PC-3 (cell line): ENCODE data around the gene GRHL3. TPM values are rescaled to one million over a fixed set of nuclear protein-coding genes. Genes with fewer than 3 reads are reported as not detected.

ENCODE experiments used
- ATAC-seq: fragments of 200-7000 bp; cut with Tn5 transposase; 2 replicates; pipeline ENCODE4 v1.9.1; 2020; ENCODE audit warnings: mild to moderate bottlenecking, moderate library complexity
- BruUV-seq: library from RNA; stranded (reverse); fragments of 400-500 nt; replicated peaks from 2 replicates; lab custom pipeline; 2021; lab: Mats Ljungman, UMichigan
- CTCF ChIA-PET: fragments of 300-600 bp; sonication (Branson Sonifier 250); formaldehyde crosslinking; loops from one replicate; lab custom pipeline; 2022; ENCODE audit warnings: antibody characterized with exemption; lab: Charles Lee
- POLR2A ChIA-PET: fragments of 300-600 bp; sonication (Branson Sonifier 250); formaldehyde crosslinking; loops from one replicate; lab custom pipeline; 2022; ENCODE audit warnings: antibody characterized with exemption; ENCODE audit not compliant: unreplicated experiment; lab: Charles Lee
- DNase-seq: peaks from one replicate; pipeline ENCODE4 v3.0.0-alpha.2; 2015
- H2AFZ ChIP-seq: fragments of 300-600 bp; sonication (generic); 2 replicates; pipeline ENCODE4 v1.6.0; 2016; ENCODE audit warnings: antibody characterized with exemption, low read length
- H3F3A ChIP-seq: fragments of 300-600 bp; sonication (generic); one replicate; pipeline ENCODE4 v1.6.0; 2017; ENCODE audit warnings: antibody characterized with exemption, low read length, control low read depth, mild to moderate bottlenecking; ENCODE audit not compliant: unreplicated experiment
- H3K27ac ChIP-seq: fragments of 300-600 bp; sonication (generic); 2 replicates; pipeline ENCODE4 v1.5.1; 2016; ENCODE audit warnings: mild to moderate bottlenecking, low read length
- H3K27me3 ChIP-seq: fragments of 300-600 bp; sonication (generic); 2 replicates; pipeline ENCODE4 v1.6.1; 2016; ENCODE audit warnings: low read length, mixed read lengths
- H3K36me3 ChIP-seq: fragments of 300-600 bp; sonication (generic); 2 replicates; pipeline ENCODE4 v1.6.1; 2016; ENCODE audit warnings: low read depth, mixed run types, low read length, mixed read lengths
- H3K4me1 ChIP-seq: fragments of 300-600 bp; sonication (generic); 2 replicates; pipeline ENCODE4 v1.5.1; 2016; ENCODE audit warnings: low read length; ENCODE audit not compliant: insufficient read depth
- H3K4me2 ChIP-seq: fragments of 300-600 bp; sonication (generic); 2 replicates; pipeline ENCODE4 v1.6.0; 2016; ENCODE audit warnings: low read length
- H3K4me3 ChIP-seq: fragments of 300-600 bp; sonication (generic); 2 replicates; pipeline ENCODE4 v1.5.1; 2016; ENCODE audit warnings: mild to moderate bottlenecking, low read length, mixed read lengths
- H3K79me2 ChIP-seq: fragments of 300-600 bp; sonication (generic); 2 replicates; pipeline ENCODE4 v1.6.1; 2017; ENCODE audit warnings: low read length, mixed read lengths
- H3K9ac ChIP-seq: fragments of 300-600 bp; sonication (generic); 2 replicates; pipeline ENCODE4 v1.6.0; 2016; ENCODE audit warnings: mild to moderate bottlenecking, low read length
- H3K9me2 ChIP-seq: fragments of 300-600 bp; sonication (generic); replicated peaks from 2 replicates; pipeline ENCODE4 v1.6.1; 2016; ENCODE audit warnings: mixed run types, low read length, mixed read lengths
- H3K9me3 ChIP-seq: fragments of 300-600 bp; sonication (generic); 2 replicates; pipeline ENCODE4 v1.6.1; 2016; ENCODE audit warnings: low read length, mixed read lengths
- H4K20me1 ChIP-seq: fragments of 300-600 bp; sonication (generic); 2 replicates; pipeline ENCODE4 v1.6.1; 2016; ENCODE audit warnings: low read length, mixed read lengths
- CTCF ChIP-seq: fragments of 300-600 bp; sonication (generic); conservative IDR thresholded peaks from 2 replicates; pipeline ENCODE4 v1.5.1; 2017; ENCODE audit warnings: antibody characterized with exemption, low read depth, mild to moderate bottlenecking, low read length
- EZH2 ChIP-seq: fragments of 300-600 bp; sonication (generic); IDR thresholded peaks from one replicate; pipeline ENCODE4 v1.6.1; 2017; ENCODE audit warnings: antibody characterized with exemption, mild to moderate bottlenecking, low read length; ENCODE audit not compliant: unreplicated experiment
- EZH2phosphoT487 ChIP-seq: fragments of 300-600 bp; sonication (generic); IDR thresholded peaks from 2 replicates; pipeline ENCODE4 v1.6.1; 2018; ENCODE audit warnings: mild to moderate bottlenecking, antibody characterized with exemption, low read length, borderline replicate concordance
- intact Hi-C: fragments of 100-400 bp; cut with micrococcal nuclease; formaldehyde crosslinking; loops from 2 replicates; pipeline ENCODE4 v1.9.0; 2023
- total RNA-seq: library from RNA; depleted of rRNA; stranded (reverse); fragments of >200 nt; gene quantifications from 2 replicates; pipeline ENCODE4 v1.2.3, GENCODE V29; 2014

GRHL3 gene
- total RNA-seq, 1 experiment from 2014 or later: 3.5 TPM

- CTCF ChIA-PET: no interaction called here
- TF ChIP-seq EZH2phosphoT487 (no peak), CTCF (no peak), EZH2 (no peak)
- Histone ChIP-seq H3K4me1 (no peaks in the 10 kb centered on the region), H3K9me3 (no peaks in the 10 kb centered on the region), H3F3A (no peaks in the 10 kb centered on the region), H3K36me3 (no peaks in the 10 kb centered on the region), H3K4me2 (no peak overlapping the region), H3K4me3 (no peak overlapping the region), H3K9ac (no peak overlapping the region), H2AFZ (no peak overlapping the region), H3K9me2 (no peaks in the 10 kb centered on the region), H3K79me2 (no peaks in the 10 kb centered on the region), H3K27me3 (no peaks in the 10 kb centered on the region), H3K27ac (no peak overlapping the region), H4K20me1 (no peaks in the 10 kb centered on the region)
- POLR2A ChIA-PET: interaction anchor here (0.6 kb wide), 1 partner anchor 63 kb away, joined by 3 read pairs; no protein-coding TSS in a partner anchor
- no TSS peak for BruUV-seq
- ATAC-seq (no peak), DNase-seq (no peak)
- intact Hi-C loops: no loop called here
Observed at GRCh38 chr1:24329797-24330543, 10.8 kb downstream of the GRHL3 start.

GRCh38 chr1:24331961-24332673 lies 13.0 kb downstream of the GRHL3 start:
- TF ChIP-seq CTCF: no peak
- TF ChIP-seq EZH2: no peak
- no peak for TF ChIP-seq EZH2phosphoT487
- no peaks in the 10 kb centered on the region for H3K9me2 ChIP-seq
- H4K20me1 ChIP-seq: no peaks in the 10 kb centered on the region
- H3K27ac ChIP-seq: no peak overlapping the region
- DNase-seq (no peak), ATAC-seq (no peak)
- H2AFZ ChIP-seq: no peak overlapping the region
- no peaks in the 10 kb centered on the region for H3K9me3 ChIP-seq
- no peaks in the 10 kb centered on the region for H3F3A ChIP-seq
- no peaks in the 10 kb centered on the region for H3K79me2 ChIP-seq
- H3K27me3 ChIP-seq: no peaks in the 10 kb centered on the region
- no peak overlapping the region for H3K4me2 ChIP-seq
- POLR2A ChIA-PET: no interaction called here
- no peaks in the 10 kb centered on the region for H3K4me1 ChIP-seq
- no peaks in the 10 kb centered on the region for H3K36me3 ChIP-seq
- intact Hi-C loops: no loop called here
- H3K4me3 ChIP-seq: no peak overlapping the region
- CTCF ChIA-PET: no interaction called here
- BruUV-seq: no TSS peak
- no peak overlapping the region for H3K9ac ChIP-seq

GRCh38 chr1:24336075-24336474 lies 16.9 kb downstream of the GRHL3 start:
- no TSS peak for BruUV-seq
- H3K9ac ChIP-seq: no peak overlapping the region
- no peak overlapping the region for H3K4me2 ChIP-seq
- no peaks in the 10 kb centered on the region for H3F3A ChIP-seq
- no peaks in the 10 kb centered on the region for H3K36me3 ChIP-seq
- no peaks in the 10 kb centered on the region for H3K9me3 ChIP-seq
- no peak overlapping the region for H3K4me3 ChIP-seq
- TF ChIP-seq EZH2 (no peak), CTCF (no peak), EZH2phosphoT487 (no peak)
- no peaks in the 10 kb centered on the region for H4K20me1 ChIP-seq
- no peaks in the 10 kb centered on the region for H3K27me3 ChIP-seq
- no peaks in the 10 kb centered on the region for H3K9me2 ChIP-seq
- ChIA-PET CTCF (no interaction called here), POLR2A (no interaction called here)
- H3K4me1 ChIP-seq: no peaks in the 10 kb centered on the region
- no peak for DNase-seq
- intact Hi-C loops: no loop called here
- no peak overlapping the region for H3K27ac ChIP-seq
- no peak for ATAC-seq
- H3K79me2 ChIP-seq: no peaks in the 10 kb centered on the region
- no peak overlapping the region for H2AFZ ChIP-seq
